HG03159 (cell line): ENCODE measurements around the gene CMTM3.
"Not testable (repeated sequence)": the region's sequence is repeated elsewhere in the genome, so short reads cannot be mapped to it uniquely, and the experiment has no call there.

Experiments
- ATAC-seq: cut with Tn5 transposase; IDR thresholded peaks from one replicate; pipeline ENCODE4 v1.9.1; 2021; ENCODE audit warnings: mild to moderate bottlenecking, moderate library complexity; ENCODE audit not compliant: unreplicated experiment

The CMTM3 gene

DNA sequence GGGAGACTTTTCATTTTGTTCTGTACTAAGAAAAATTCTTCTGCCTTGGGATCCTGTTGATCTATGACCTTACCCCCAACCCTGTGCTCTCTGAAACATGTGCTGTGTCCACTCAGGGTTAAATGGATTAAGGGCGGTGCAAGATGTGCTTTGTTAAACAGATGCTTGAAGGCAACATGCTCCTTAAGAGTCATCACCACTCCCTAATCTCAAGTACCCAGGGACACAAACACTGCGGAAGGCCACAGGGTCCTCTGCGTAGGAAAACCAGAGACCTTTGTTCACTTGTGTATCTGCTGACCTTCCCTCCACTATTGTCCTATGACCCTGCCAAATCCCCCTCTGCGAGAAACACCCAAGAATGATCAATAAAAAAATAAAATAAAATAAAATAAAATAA is 27.1 kb downstream of the CMTM3 start:
- ATAC-seq, result not testable (repeated sequence)

GRCh38 chr16:66634527-66635196 is 30.2 kb downstream of the CMTM3 start:
- ATAC-seq, result no peak

DNA sequence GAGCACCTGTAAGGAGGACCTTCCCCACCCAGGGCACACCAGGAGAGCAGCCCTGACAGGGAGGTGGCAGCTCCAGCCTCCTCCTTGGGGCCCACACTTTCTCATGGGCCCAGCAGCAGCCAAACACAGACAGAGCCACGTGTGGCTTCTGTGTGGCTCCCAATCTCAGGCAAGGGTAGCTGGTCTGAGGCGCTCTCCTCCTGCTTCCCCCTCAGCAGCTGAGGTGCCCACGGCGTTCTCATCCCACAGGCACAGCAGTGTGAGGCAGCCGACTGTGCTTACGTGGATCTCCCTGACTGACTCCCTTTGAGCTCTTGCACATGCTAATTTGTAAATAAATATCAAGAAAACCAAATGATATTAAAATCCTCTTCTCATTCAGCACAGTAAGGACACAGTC is 30.9 kb downstream of the CMTM3 start:
- no peak for ATAC-seq

DNA sequence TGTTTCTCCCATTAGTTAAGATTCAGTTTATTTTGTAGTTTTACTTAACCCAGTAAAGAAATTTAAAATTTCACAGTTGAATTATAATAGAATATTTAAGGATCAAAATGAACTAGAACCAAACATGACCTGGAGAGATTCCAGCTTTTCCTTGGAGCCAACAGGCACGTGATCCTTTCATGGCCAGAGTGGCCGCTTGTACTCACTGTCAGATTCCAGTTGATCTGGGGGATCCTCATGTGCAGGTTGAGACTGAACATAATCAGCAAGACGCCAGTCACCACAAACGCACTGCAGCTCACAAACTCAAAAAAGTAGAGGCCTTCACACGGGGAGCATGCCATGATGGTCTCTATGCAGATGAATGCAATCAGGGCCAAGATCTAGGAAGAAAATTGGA is 31.7 kb downstream of the CMTM3 start:
- ATAC-seq, result no peak

DNA sequence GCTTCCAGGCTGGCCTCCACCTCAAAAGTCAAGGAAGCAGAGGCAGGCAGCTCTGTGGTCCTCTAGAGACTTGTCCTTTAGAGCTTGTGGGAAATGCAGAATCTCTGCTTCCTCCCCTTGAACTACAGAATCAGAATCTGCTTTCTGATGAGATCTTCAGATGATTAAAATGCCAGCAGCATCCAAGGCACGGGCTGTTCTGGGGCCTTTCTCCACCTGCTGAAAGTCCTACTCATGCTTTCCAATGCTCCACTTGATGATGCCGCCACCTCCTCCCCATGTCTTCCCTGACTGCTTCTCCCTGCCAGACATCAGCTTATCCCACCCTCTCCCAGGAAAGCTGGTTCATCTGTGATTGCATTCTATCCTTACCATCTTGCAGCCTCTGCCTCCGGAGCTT is 33.3 kb downstream of the CMTM3 start:
- no peak for ATAC-seq

DNA sequence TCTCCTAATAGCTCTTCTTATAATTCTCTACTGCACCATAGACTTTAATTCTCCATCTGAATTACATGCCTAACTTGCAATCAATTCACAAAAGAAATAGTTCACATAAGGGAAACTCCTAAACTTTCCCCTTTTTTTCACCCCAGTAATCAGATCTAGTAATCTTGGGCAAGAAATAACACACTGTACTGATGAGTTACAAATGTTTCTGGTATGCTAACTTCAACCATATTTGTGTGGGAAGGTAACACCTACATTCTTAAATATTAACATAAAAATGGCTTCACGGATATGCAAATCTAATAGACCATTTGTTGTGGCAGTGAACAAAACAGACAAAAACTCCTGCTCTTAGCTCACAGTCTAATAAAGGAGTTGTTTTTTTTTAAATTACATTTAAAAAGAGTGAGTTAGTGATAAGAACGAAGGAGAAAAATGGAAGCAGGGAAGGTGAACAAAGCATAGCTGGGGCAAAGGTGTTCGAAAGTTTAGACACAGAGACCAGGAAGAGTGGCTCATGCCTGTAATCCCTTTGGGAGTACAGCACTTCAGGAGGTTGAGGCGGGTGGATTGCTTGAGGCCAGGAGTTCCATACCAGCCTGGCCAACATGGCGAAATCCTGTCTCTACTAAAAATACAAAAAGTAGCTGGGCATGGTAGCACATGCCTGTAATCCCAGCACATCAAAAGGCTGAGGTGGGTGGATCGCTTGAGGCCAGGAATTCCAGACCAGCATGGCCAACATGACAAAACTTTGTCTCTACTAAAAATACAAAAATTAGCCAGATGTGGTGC is 34.8 kb downstream of the CMTM3 start:
- ATAC-seq, result no peak

DNA sequence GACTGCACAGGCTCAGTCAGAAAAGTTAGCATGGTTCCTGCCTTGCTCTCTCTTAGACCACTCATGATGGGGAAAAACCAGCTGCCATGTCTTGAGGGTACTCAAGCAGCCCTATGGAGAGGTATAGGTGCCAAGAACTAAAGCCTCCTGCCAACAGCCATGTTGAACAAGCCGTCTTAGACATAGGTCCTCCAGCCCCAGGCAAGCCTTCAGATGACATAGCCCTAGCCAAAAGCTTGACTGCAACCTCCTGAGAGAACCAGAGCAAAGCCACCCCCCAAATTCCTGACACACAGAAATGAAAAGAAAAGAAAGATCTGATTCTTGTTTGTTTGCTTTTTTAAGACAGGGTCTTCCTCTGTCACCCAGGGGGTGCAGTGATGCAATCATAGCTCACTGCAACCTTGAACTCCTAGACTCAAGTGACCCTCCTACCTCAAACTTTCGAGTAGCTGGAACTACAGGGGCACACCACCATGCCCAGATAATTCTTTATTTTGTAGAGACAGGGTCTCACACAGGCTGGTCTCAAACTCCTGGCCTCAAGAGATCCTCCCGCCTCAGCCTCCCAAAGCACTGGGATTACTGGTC is 36.3 kb downstream of the CMTM3 start:
- no peak for ATAC-seq

DNA sequence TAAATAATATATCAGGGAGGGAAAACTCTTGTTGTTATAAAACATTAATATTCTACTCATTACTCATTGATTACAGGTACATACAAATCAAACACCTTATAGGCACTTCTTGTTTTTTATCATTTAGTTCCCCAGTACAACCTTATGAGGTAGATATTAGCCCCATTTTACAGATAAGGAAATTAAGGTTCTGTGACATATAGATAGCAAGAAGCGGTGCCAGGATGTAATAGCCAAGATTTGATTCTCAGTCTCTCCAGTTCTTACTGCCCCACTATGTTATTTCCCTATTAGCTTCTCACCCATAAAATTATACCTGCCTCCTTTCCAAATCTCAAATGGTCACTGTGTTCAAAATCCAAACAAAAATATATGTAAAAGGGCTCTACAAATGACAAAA is 36.9 kb downstream of the CMTM3 start:
- ATAC-seq, result no peak

DNA sequence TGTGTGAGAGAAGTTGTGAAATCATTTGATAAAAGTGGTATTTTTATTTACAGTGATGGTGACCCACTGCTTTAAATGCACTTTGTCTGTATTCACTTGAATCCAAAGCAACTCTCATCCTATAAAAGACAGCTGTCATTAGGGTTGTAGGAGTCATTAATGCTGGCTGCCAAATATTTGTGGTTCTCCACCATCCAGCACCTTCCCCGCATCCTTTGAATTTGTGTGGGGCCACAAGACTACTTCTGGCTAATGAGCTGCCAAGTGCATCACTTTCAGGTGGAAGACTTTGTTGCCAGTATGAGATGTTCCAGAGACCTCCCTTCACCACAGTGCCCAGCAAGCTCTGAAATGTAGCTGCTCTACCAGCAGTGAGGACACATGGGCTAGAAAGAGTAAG is 43.4 kb downstream of the CMTM3 start:
- ATAC-seq, result no peak

GRCh38 chr16:66649167-66649566 is 44.7 kb downstream of the CMTM3 start:
- ATAC-seq, result no peak

DNA sequence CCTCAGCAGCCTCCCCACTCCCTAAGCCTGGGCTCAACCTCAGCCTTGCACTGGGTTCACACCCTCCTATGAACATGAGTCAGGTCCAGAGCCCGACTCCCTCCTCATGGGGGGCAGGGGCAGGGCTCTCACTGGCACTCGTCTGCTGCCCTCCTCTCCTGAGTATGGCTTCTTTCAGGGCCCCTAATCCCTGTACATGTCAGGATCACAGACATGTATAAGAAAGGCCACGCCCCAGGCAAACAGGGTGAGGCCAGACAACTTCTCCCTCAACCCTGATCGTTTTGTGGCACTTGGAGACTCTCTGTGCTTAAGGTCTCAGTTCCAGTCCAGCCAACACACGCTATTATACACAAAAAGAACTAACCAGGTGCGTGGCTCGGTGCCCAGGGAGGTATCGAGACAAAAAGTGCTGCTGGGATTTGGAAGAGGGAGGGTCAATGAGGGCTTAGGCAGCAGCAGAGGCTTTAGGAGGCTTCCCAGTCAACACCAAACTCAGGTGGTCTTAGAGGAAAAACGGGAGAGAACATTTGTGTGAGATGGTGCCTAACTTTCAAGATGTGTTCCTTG is 45.2 kb downstream of the CMTM3 start:
- no peak for ATAC-seq

- peak; percentile 97 for ATAC-seq
These were observed 46.4 kb downstream of the CMTM3 start for GRCh38 chr16:66650707-66651473.

DNA sequence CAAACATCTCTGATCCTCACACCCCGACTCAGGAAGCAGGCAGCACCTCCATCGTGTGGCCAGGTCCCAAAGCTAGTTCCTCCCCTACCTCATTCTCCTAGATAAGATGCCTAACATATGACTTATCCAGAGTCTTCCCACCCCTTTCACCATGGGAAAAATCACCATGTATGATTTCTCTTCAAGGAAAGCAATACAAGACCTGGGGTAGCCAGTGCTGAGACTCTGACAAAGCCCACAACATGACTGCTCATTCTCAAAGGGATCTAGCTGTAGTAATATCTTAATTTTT is 46.9 kb downstream of the CMTM3 start:
- ATAC-seq, result no peak

- ATAC-seq, result no peak
These were observed 47.5 kb downstream of the CMTM3 start for GRCh38 chr16:66651965-66652364.

- no peak for ATAC-seq
These were observed 48.3 kb downstream of the CMTM3 start for GRCh38 chr16:66652661-66653360.

DNA sequence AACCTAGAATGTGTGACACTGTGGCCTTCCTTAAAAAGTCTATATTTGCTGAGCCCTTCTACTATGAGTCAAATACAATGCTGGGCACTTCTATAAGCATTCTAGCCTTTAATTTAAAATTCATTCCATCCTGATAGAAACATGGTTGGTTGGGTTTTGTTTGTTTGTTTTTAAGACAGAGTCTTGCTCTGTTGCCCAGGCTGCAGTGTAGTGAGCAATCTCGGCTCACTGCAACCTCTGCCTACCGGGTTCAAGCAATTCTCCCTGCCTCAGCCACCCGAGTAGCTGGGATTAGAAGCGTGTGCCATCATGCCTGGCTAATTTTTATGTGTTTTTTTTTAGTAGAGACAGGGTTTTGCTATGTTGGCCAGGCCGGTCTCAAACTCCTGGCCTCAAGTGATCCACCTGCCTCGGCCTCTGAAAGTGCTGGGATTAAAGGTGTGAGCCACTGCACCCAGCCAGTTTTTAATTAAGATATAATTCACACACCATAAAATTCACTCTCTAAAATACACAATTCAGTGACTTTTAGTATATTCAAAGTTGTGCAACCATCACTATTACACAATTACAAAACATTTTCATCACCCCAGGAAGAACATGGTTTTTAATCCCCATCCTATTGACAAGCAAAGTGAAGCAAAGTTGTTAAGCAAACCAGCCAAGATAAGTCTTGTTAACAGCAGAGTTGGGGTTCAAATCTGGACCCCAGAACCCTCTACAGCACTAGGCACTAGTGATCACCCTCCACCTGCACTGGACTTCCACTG is 49.3 kb downstream of the CMTM3 start:
- ATAC-seq, result no peak

GRCh38 chr16:66656547-66656946 is 52.0 kb downstream of the CMTM3 start:
- ATAC-seq, result no peak

- no peak for ATAC-seq
These were observed 53.8 kb downstream of the CMTM3 start for GRCh38 chr16:66658143-66658859.

GRCh38 chr16:66658860-66659190 is 54.3 kb downstream of the CMTM3 start:
- ATAC-seq, result no peak
